Measurements from ENCODE around the gene SLC39A8. TPM values are rescaled to one million over a fixed set of nuclear protein-coding genes. Genes with fewer than 3 reads are reported as not detected.
"Not testable (repeated sequence)": the region's sequence is repeated elsewhere in the genome, so short reads cannot be mapped to it uniquely, and the experiment has no call there.

SLC39A8 gene
- total RNA-seq, 4 donors from 2014 or later = 9.4 to 38.6 (median 14.4) TPM

GRCh38 chr4:102250341-102250740 lies 94.9 kb downstream of the SLC39A8 start:
- TF ChIP-seq, protein P1, sequence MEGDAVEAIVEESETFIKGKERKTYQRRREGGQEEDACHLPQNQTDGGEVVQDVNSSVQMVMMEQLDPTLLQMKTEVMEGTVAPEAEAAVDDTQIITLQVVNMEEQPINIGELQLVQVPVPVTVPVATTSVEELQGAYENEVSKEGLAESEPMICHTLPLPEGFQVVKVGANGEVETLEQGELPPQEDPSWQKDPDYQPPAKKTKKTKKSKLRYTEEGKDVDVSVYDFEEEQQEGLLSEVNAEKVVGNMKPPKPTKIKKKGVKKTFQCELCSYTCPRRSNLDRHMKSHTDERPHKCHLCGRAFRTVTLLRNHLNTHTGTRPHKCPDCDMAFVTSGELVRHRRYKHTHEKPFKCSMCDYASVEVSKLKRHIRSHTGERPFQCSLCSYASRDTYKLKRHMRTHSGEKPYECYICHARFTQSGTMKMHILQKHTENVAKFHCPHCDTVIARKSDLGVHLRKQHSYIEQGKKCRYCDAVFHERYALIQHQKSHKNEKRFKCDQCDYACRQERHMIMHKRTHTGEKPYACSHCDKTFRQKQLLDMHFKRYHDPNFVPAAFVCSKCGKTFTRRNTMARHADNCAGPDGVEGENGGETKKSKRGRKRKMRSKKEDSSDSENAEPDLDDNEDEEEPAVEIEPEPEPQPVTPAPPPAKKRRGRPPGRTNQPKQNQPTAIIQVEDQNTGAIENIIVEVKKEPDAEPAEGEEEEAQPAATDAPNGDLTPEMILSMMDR (IDR thresholded peaks at IDR 0.05) = no peak
- TF ChIP-seq POLR2A (IDR thresholded peaks at IDR 0.05) = no peak
- DNase-seq = no peak
- Histone ChIP-seq H3K9me3 (no peaks in the 10 kb centered on the region), H3K36me3 (no peaks in the 10 kb centered on the region), H3K4me1 (no peaks in the 10 kb centered on the region), H3K27ac (no peak overlapping the region), H3K27me3 (no peaks in the 10 kb centered on the region), H3K4me3 (no peak overlapping the region)
- intact Hi-C loops (cut with DNase I; ENCODE audit: low total_unique reads) = no loop called here

GRCh38 chr4:102247041-102247440 lies 98.2 kb downstream of the SLC39A8 start:
- TF ChIP-seq, protein P1 (IDR thresholded peaks at IDR 0.05) = no peak
- no peak for TF ChIP-seq POLR2A (IDR thresholded peaks at IDR 0.05)
- H3K36me3 ChIP-seq = no peaks in the 10 kb centered on the region
- no peaks in the 10 kb centered on the region for H3K27me3 ChIP-seq
- H3K27ac ChIP-seq = no peak overlapping the region
- H3K4me3 ChIP-seq = no peak overlapping the region
- intact Hi-C loops (cut with DNase I; ENCODE audit: low total_unique reads) = no loop called here
- H3K9me3 ChIP-seq = no peaks in the 10 kb centered on the region
- DNase-seq = no peak
- no peaks in the 10 kb centered on the region for H3K4me1 ChIP-seq

- no peaks in the 10 kb centered on the region for H3K4me1 ChIP-seq
- intact Hi-C loops (cut with DNase I; ENCODE audit: low total_unique reads) = no loop called here
- no peaks in the 10 kb centered on the region for H3K9me3 ChIP-seq
- no peak overlapping the region for H3K27ac ChIP-seq
- no peaks in the 10 kb centered on the region for H3K36me3 ChIP-seq
- H3K4me3 ChIP-seq = no peak overlapping the region
- no peak for DNase-seq
- TF ChIP-seq POLR2A (IDR thresholded peaks at IDR 0.05) = no peak
- TF ChIP-seq, protein P1 (IDR thresholded peaks at IDR 0.05) = no peak
- no peaks in the 10 kb centered on the region for H3K27me3 ChIP-seq
These were observed 98.9 kb downstream of the SLC39A8 start for GRCh38 chr4:102246416-102246815.

GRCh38 chr4:102244878-102245535 lies 100.3 kb downstream of the SLC39A8 start:
- H3K27me3 ChIP-seq = no peaks in the 10 kb centered on the region
- DNase-seq = no peak
- H3K36me3 ChIP-seq = no peaks in the 10 kb centered on the region
- no peaks in the 10 kb centered on the region for H3K9me3 ChIP-seq
- TF ChIP-seq POLR2A (IDR thresholded peaks at IDR 0.05) = no peak
- TF ChIP-seq, protein P1 (IDR thresholded peaks at IDR 0.05) = no peak
- no peak overlapping the region for H3K27ac ChIP-seq
- H3K4me1 ChIP-seq = no peaks in the 10 kb centered on the region
- intact Hi-C loops (cut with DNase I; ENCODE audit: low total_unique reads) = no loop called here
- no peak overlapping the region for H3K4me3 ChIP-seq

- H3K36me3 ChIP-seq; H3K4me1 ChIP-seq; DNase-seq; H3K4me3 ChIP-seq; intact Hi-C loops (cut with DNase I; ENCODE audit: low total_unique reads); H3K27me3 ChIP-seq; H3K9me3 ChIP-seq; H3K27ac ChIP-seq: not testable (repeated sequence)
These were observed 102.0 kb downstream of the SLC39A8 start for GRCh38 chr4:102243296-102243695.

Measured in uterus (tissue), 4 donors.